ENCODE measurements around the gene FAM241A. TPM values are rescaled to one million over a fixed set of nuclear protein-coding genes. Genes with fewer than 3 reads are reported as not detected.

FAM241A gene
- total RNA-seq, 3 donors from 2014 or later: 0.75 to 2.1 (median 1.8) TPM

DNA sequence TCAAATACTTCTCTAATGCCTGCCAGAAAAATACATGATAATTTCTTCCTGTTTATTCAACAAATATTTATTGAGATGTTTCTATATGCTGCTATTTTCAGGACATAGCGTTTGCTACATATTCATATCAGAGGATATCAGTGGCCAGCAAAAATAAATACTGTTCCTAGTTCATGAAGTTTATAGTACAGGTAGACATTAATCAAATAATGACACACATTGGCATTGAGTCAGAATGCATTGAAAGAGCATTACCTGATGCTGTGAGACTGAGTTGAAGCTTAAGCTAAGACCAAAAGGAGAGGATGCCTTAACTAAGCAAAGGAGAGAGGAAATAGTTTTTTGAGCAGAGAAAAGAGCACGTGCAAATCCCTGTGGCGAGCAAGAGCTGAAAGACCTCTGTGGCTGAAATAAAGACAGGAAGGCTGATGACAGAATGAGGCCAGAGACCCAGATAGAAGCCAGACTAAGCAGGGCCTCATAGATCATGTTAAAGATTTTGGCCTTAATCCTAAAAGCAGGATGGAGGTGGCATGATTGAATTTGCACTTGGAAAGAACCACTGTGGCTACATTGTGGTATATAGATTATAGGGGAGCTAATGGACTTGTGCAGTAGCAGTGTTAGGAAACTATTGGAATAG lies 36.2 kb downstream of the FAM241A start:
- ATAC-seq (no peak), DNase-seq (no peak)
- H3K36me3 ChIP-seq (ENCODE audit: low read depth): no peaks in the 10 kb centered on the region
- H3K4me3 ChIP-seq: no peak overlapping the region
- intact Hi-C loops (cut with DNase I, micrococcal nuclease): no loop called here
- TF ChIP-seq, protein P1, sequence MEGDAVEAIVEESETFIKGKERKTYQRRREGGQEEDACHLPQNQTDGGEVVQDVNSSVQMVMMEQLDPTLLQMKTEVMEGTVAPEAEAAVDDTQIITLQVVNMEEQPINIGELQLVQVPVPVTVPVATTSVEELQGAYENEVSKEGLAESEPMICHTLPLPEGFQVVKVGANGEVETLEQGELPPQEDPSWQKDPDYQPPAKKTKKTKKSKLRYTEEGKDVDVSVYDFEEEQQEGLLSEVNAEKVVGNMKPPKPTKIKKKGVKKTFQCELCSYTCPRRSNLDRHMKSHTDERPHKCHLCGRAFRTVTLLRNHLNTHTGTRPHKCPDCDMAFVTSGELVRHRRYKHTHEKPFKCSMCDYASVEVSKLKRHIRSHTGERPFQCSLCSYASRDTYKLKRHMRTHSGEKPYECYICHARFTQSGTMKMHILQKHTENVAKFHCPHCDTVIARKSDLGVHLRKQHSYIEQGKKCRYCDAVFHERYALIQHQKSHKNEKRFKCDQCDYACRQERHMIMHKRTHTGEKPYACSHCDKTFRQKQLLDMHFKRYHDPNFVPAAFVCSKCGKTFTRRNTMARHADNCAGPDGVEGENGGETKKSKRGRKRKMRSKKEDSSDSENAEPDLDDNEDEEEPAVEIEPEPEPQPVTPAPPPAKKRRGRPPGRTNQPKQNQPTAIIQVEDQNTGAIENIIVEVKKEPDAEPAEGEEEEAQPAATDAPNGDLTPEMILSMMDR (IDR thresholded peaks at IDR 0.05): no peak
- H3K4me1 ChIP-seq (ENCODE audit: low read depth): no peaks in the 10 kb centered on the region
- no peaks in the 10 kb centered on the region for H3K9me3 ChIP-seq

DNA sequence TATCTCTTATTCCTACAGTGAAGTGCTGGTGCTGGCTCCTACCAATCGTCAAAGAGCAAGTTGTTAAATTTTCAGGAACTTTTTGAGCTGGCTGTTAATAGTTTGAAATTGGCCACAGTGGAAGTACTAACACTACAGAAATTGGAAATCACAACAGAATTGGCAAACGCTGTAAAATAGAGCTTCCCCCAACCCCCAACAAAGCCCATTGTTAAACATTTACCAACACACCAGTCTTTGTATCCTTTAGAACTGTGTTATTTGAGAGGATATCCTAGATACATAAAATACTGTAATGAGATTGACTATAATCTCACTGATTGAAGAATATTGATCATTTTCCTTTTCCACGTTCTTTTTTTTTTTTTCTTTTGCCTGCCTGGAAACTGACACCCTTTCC lies 37.4 kb downstream of the FAM241A start:
- DNase-seq: no peak
- Histone ChIP-seq H3K9me3 (no peaks in the 10 kb centered on the region), H3K4me1 (ENCODE audit: low read depth) (no peaks in the 10 kb centered on the region), H3K4me3 (no peak overlapping the region), H3K36me3 (ENCODE audit: low read depth) (no peaks in the 10 kb centered on the region)
- no peak for ATAC-seq
- TF ChIP-seq, protein P1 (IDR thresholded peaks at IDR 0.05): no peak
- intact Hi-C loops (cut with DNase I, micrococcal nuclease): no loop called here

DNA sequence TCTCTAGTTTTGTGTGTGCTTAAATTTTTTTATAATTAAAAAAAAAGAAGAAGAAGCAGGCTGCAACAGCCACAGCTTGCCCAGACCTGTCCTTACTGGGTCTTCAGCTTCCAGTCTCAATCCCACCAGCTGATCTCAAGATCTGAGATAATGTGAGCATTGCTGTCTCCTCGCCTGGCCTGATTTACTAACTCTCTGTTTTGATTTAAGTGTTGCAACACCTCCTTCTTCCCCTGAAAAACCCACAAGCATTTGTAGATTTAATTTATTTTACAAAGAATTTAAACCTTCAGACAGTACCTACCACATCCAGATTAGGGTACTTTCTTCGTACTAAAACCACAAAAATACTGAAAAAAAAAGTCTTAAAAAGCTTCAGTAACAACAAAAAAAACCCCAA lies 38.0 kb downstream of the FAM241A start:
- H3K4me3 ChIP-seq: no peak overlapping the region
- ATAC-seq (no peak), DNase-seq (no peak)
- H3K9me3 ChIP-seq: no peaks in the 10 kb centered on the region
- TF ChIP-seq, protein P1 (IDR thresholded peaks at IDR 0.05): no peak
- H3K4me1 ChIP-seq (ENCODE audit: low read depth): no peaks in the 10 kb centered on the region
- H3K36me3 ChIP-seq (ENCODE audit: low read depth): no peaks in the 10 kb centered on the region
- intact Hi-C loops (cut with DNase I, micrococcal nuclease): no loop called here

DNA sequence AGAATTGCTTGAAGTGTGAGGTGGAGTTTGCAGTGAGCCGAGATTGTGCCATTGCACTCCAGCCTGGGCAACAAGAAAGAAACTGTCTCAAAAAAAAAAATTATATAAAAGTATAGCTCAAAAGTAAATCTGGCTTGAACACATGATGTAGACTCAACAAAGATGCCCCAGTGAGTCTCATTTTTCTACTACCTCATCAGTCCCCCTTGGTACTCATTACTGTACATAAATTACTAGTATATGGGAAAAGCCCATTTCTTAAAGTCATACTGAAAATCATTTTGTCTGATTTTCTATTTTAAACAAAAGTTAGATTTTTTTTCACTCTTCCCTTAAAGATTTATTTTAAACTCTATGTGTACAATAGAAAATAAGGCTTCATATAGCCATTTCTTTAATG lies 39.2 kb downstream of the FAM241A start:
- intact Hi-C loops (cut with DNase I, micrococcal nuclease): no loop called here
- H3K4me1 ChIP-seq (ENCODE audit: low read depth): no peaks in the 10 kb centered on the region
- H3K4me3 ChIP-seq: no peak overlapping the region
- TF ChIP-seq, protein P1 (IDR thresholded peaks at IDR 0.05): no peak
- no peaks in the 10 kb centered on the region for H3K36me3 ChIP-seq (ENCODE audit: low read depth)
- ATAC-seq (no peak), DNase-seq (no peak)
- H3K9me3 ChIP-seq: no peaks in the 10 kb centered on the region

DNA sequence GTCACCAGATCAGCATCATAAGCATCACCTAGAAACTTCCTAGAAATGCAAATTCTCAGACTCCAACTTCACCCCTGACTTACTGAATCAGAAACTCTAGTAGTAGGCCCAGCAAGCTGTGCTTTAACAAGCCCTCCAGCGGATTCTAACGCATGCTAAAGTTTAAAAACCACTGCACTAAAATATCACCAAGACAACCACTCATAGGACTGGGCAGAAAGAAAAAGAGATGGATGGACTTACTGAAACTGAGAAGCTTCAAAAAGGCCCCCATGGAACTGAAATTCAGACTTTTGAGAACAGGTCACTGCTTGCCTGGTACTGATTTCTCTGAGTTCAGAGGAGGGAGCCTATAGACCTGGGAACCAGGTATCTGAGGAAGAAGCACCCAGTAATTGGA lies 40.1 kb downstream of the FAM241A start:
- TF ChIP-seq, protein P1 (IDR thresholded peaks at IDR 0.05): no peak
- DNase-seq (no peak), ATAC-seq (no peak)
- Histone ChIP-seq H3K4me3 (no peak overlapping the region), H3K9me3 (no peaks in the 10 kb centered on the region), H3K36me3 (ENCODE audit: low read depth) (no peaks in the 10 kb centered on the region), H3K4me1 (ENCODE audit: low read depth) (no peaks in the 10 kb centered on the region)
- intact Hi-C loops (cut with DNase I, micrococcal nuclease): no loop called here

Data from mucosa of descending colon (tissue), 3 donors.